ENCODE data around the gene TWIST2.

- TF ChIP-seq CTCF (conservative IDR thresholded peaks at IDR 0.05; ENCODE audit: low read depth, low read length) (no peak), EZH2 (IDR thresholded peaks at IDR 0.05; ENCODE audit: borderline replicate concordance, low read depth, low read length, poor library complexity, severe bottlenecking) (no peak)
These were observed 10.1 kb downstream of the TWIST2 start for GRCh38 chr2:238857959-238858358.
